AG10803 (cell line): ENCODE results near the gene FSTL5.
A peak's percentile ranks its signal among the peaks of the same experiment; 100 is the strongest.

ENCODE experiments used
- DNase-seq: peaks from one replicate; pipeline ENCODE4 v3.0.0; 2010; ENCODE audit warnings: low read depth
- H3K4me3 ChIP-seq: 2 replicates; pipeline ENCODE4 v1.5.1; 2011; ENCODE audit warnings: mild to moderate bottlenecking, low read length, control low read depth
- TF ChIP-seq, protein P1 (sequence below): conservative IDR thresholded peaks from 2 replicates; pipeline ENCODE4 v1.5.1; 2011; ENCODE audit warnings: mild to moderate bottlenecking, low read length, control low read depth, inconsistent platforms

Gene FSTL5

DNA sequence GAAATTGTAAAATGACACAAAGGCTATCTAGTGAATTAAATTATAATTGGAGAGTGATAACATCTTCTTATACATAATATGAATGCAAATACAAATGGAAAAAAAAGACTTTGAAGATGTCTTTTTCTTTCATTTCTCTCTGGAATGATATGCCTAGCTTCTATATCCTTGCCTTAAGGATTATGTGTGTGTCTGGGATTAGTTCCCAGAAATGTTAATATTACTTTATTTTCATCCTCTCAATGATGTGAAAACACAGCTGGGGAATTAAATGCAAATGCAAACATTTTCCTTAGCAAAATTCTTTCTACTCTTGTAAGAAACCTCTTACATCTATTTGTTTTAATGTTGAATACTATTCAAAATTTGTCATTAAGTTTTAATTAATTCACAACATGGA is 441.9 kb downstream of the FSTL5 start:
- no peak overlapping the region for H3K4me3 ChIP-seq
- TF ChIP-seq, protein P1, sequence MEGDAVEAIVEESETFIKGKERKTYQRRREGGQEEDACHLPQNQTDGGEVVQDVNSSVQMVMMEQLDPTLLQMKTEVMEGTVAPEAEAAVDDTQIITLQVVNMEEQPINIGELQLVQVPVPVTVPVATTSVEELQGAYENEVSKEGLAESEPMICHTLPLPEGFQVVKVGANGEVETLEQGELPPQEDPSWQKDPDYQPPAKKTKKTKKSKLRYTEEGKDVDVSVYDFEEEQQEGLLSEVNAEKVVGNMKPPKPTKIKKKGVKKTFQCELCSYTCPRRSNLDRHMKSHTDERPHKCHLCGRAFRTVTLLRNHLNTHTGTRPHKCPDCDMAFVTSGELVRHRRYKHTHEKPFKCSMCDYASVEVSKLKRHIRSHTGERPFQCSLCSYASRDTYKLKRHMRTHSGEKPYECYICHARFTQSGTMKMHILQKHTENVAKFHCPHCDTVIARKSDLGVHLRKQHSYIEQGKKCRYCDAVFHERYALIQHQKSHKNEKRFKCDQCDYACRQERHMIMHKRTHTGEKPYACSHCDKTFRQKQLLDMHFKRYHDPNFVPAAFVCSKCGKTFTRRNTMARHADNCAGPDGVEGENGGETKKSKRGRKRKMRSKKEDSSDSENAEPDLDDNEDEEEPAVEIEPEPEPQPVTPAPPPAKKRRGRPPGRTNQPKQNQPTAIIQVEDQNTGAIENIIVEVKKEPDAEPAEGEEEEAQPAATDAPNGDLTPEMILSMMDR: no peak
- DNase-seq: no peak

DNA sequence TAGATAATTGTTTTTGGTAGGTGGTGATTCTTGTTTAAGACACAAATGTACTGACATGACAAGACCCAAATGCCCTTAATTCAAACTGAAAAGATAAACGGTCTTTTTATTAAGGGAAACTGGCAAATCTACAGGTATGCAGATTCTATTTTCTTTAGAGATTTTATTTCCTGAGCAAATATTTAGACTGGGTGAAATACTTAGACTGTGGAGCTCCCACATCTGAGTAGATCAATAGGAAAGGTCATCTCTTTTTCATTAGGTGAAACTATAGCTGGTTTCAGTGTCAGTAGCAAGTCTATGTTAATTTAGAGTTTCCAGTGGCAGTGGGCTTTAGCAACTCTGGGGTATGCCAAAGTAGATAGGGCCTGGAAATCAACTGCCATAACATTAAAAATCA is 446.7 kb downstream of the FSTL5 start:
- no peak overlapping the region for H3K4me3 ChIP-seq
- no peak for DNase-seq

DNA sequence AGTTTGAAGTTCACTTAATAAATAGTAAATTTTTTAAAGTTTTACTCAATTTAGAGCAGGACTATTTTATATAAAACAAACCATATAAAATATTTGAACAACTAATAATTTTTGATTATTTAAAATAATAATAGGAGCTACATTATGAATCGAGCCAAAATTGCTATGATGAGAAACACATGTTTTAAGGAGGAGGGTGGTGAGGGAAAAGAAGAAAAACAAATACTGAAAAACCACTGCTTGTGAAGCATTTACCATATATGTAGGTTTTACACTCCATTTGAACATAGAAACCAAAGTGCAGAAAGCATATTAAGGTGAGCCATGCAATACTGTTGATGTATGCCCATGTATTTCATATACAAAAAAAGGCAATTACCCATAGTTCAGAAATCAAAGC is 448.9 kb downstream of the FSTL5 start:
- TF ChIP-seq, protein P1: no peak
- H3K4me3 ChIP-seq: no peak overlapping the region
- peak; percentile 1 for DNase-seq

More for the DNA sequence above, 446.7 kb downstream of the FSTL5 start:
- TF ChIP-seq, protein P1: no peak

DNA sequence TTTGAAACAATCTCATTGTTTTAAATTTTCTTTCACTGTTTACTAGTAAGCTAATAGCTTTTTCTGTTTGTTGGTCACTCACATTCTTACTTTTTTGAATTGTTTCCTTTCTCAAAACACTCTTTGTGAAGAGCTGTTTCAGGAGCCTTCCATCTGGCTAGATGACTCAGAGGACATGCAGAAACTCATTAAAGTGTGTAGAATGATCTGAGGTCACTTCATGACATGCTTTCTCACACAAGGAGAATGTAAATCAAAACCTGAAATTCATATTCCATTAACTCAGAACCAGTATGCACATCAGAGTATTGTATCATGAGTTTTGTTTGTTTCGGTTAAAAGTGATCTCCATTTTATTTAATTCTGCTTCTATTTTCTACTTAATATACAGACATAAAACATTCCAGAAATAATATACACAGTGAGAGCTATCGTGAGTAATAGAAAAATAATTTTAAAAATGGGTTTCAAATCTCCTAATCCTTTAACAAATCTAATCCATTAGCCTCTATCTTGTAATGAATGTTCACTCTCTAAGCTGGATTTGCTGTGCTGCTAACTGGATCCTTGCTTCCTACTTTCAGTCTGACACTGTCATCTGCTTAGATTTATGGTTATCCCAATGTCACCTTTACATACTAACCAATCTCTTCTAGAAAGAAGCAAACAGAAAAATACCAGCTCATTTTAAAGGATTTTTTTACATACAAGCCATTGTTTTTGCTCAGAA is 449.6 kb downstream of the FSTL5 start:
- peak; percentile 71 for DNase-seq
- TF ChIP-seq, protein P1: no peak
- no peak overlapping the region for H3K4me3 ChIP-seq

DNA sequence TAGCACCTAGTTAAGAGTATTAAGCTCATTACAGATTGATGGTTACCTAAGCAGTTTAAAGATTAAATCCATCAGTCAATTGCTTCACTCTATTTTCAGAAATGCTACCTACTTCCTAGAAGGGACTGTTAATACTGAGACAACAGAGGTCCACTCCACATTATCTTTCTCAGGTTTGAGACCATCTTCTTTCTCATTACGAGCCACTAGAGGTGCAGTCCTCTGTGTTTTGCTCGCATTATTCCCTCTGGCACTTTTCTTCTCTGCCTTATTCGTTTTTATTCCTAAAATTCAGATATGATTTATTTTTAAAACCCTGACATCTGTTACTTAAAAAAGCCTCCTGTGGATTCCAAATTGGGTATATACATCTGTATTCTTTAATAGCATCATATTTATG is 459.1 kb downstream of the FSTL5 start:
- H3K4me3 ChIP-seq: no peak overlapping the region
- DNase-seq: no peak
- TF ChIP-seq, protein P1: no peak

DNA sequence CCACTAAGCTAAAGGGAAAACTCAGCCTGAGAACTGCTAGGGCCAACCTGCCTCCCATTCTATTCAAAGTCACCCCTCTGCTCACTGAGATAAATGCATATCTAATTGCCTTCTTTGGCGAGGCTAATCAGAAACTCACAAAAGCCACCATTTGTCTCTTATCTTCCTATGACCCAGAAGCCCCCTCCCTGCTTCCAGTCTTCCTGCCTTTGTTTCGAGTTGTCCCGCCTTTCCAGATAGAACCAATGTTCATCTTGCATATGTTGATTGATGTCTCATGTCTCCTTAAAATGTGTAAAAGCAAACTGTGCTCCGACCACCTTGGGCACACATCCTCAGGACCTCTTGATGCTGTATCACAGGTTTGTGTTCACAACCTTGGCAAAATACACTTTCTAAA is 459.8 kb downstream of the FSTL5 start:
- TF ChIP-seq, protein P1: no peak
- no peak for DNase-seq

DNA sequence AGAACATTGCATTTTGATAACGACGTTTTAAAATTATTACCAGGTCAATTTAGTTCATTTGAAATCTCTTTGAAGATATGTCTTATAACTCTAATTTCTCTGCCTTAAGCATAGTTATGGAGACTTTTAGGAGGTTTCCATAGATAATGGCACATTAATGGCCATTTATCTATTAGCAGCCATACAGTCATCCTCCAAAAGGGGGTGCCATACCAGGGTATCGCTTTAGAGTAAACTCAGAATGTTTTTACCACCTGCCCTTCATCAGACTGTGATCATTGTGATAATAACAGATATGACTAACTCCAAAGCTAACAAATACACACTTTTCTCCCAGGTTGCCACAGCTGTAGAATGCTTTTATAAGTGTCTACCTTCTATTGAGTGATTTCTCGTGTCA is 461.5 kb downstream of the FSTL5 start:
- no peak overlapping the region for H3K4me3 ChIP-seq
- DNase-seq: no peak
- TF ChIP-seq, protein P1: no peak; the same call in 1 of the 2 replicates

More for the DNA sequence above, 459.8 kb downstream of the FSTL5 start:
- no peak overlapping the region for H3K4me3 ChIP-seq
